WTC11 (cell line): ENCODE data around the gene MVD. TPM values are rescaled to one million over a fixed set of nuclear protein-coding genes. Genes with fewer than 3 reads are reported as not detected.

Source experiments
- ATAC-seq: fragments of 200-7000 bp; cut with Tn5 transposase; 2 replicates; pipeline ENCODE4 v1.10.0; 2021; ENCODE audit warnings: mild to moderate bottlenecking, moderate library complexity
- CTCF ChIA-PET: fragments of 300-600 bp; sonication (Branson Sonifier 250); formaldehyde crosslinking; loops from one replicate; lab custom pipeline; 2021; ENCODE audit warnings: antibody characterized with exemption; lab: Charles Lee
- POLR2A ChIA-PET: fragments of 350-600 bp; sonication (Branson Sonifier 250); formaldehyde crosslinking; loops from one replicate; lab custom pipeline; 2021; ENCODE audit warnings: antibody characterized with exemption; lab: Charles Lee
- DNase-seq: peaks from one replicate; pipeline ENCODE4 v3.0.0; 2021; ENCODE audit warnings: low spot score
- H3K27ac Mint-ChIP-seq: 2 replicates; pipeline ENCODE4 v1.8.0; 2021; ENCODE audit warnings: mixed read lengths
- H3K27me3 Mint-ChIP-seq: 2 replicates; pipeline ENCODE4 v1.8.0; 2021; ENCODE audit warnings: low read depth, mild to moderate bottlenecking, moderate library complexity, mixed read lengths
- H3K36me3 Mint-ChIP-seq: 2 replicates; pipeline ENCODE4 v1.8.0; 2021; ENCODE audit warnings: mixed read lengths
- H3K4me1 Mint-ChIP-seq: 2 replicates; pipeline ENCODE4 v1.8.0; 2022; ENCODE audit warnings: mixed read lengths
- H3K4me3 Mint-ChIP-seq: 2 replicates; pipeline ENCODE4 v1.8.0; 2021; ENCODE audit warnings: mild to moderate bottlenecking, moderate library complexity, mixed read lengths
- H3K9me3 Mint-ChIP-seq: 2 replicates; pipeline ENCODE4 v1.8.0; 2021; ENCODE audit warnings: mixed read lengths
- ATF1 ChIP-seq: sonication (generic); formaldehyde crosslinking; IDR thresholded peaks from 2 replicates; pipeline ENCODE4 v1.8.1; 2023; ENCODE audit warnings: mild to moderate bottlenecking, moderate library complexity, missing genetic modification reagents
- ATF2 ChIP-seq: sonication (generic); formaldehyde crosslinking; IDR thresholded peaks from 2 replicates; pipeline ENCODE4 v1.8.1; 2022; ENCODE audit warnings: low read depth, missing genetic modification reagents, borderline replicate concordance
- CREM ChIP-seq: sonication (generic); formaldehyde crosslinking; IDR thresholded peaks from 2 replicates; pipeline ENCODE4 v1.8.1; 2022; ENCODE audit warnings: mild to moderate bottlenecking, missing genetic modification reagents, moderate library complexity
- IRF2 ChIP-seq: sonication (generic); formaldehyde crosslinking; IDR thresholded peaks from 2 replicates; pipeline ENCODE4 v1.8.0; 2022; ENCODE audit warnings: low read depth, missing genetic modification reagents, borderline replicate concordance
- MXD4 ChIP-seq: fragments of 250-450 bp; sonication (Bioruptor Pico); IDR thresholded peaks from 2 replicates; pipeline ENCODE4 v1.8.0; 2021; ENCODE audit warnings: mild to moderate bottlenecking, moderate library complexity, borderline replicate concordance
- NR1H2 ChIP-seq: sonication (generic); formaldehyde crosslinking; IDR thresholded peaks from 2 replicates; pipeline ENCODE4 v1.9.0; 2021; ENCODE audit warnings: mild to moderate bottlenecking, moderate library complexity, missing genetic modification reagents
- RELA ChIP-seq: sonication (generic); formaldehyde crosslinking; IDR thresholded peaks from 2 replicates; pipeline ENCODE4 v1.8.1; 2022; ENCODE audit warnings: missing genetic modification reagents, mild to moderate bottlenecking, borderline replicate concordance
- ZNF219 ChIP-seq: sonication (generic); formaldehyde crosslinking; IDR thresholded peaks from 2 replicates; pipeline ENCODE4 v1.8.0; 2023; ENCODE audit warnings: missing genetic modification reagents, mild to moderate bottlenecking, borderline replicate concordance
- ZNF232 ChIP-seq: sonication (generic); formaldehyde crosslinking; IDR thresholded peaks from 2 replicates; pipeline ENCODE4 v1.8.0; 2022; ENCODE audit warnings: mild to moderate bottlenecking, missing genetic modification reagents
- ZNF263 ChIP-seq: sonication (generic); formaldehyde crosslinking; IDR thresholded peaks from 2 replicates; pipeline ENCODE4 v1.8.1; 2022; ENCODE audit warnings: low read depth, mild to moderate bottlenecking, moderate library complexity, missing genetic modification reagents
- ZNF396 ChIP-seq: fragments of 250-450 bp; sonication (Bioruptor Pico); IDR thresholded peaks from 2 replicates; pipeline ENCODE4 v1.8.0; 2021; ENCODE audit warnings: mild to moderate bottlenecking, moderate library complexity, borderline replicate concordance
- ZNF512 ChIP-seq: sonication (generic); formaldehyde crosslinking; IDR thresholded peaks from 2 replicates; pipeline ENCODE4 v1.8.1; 2022; ENCODE audit warnings: missing genetic modification reagents, borderline replicate concordance
- total RNA-seq: library from RNA; stranded (reverse); gene quantifications from 3 replicates; pipeline ENCODE4 v1.2.3, GENCODE V29; 2021
- TF ChIP-seq, protein P1 (sequence below): sonication (generic); formaldehyde crosslinking; IDR thresholded peaks from 2 replicates; pipeline ENCODE4 v1.8.0; 2022; ENCODE audit warnings: missing genetic modification reagents

Gene MVD
- total RNA-seq, 1 experiment from 2014 or later, result 113 TPM

GRCh38 chr16:88684569-88685155 is 21.8 kb upstream of the MVD start:
- H3K4me1 Mint-ChIP-seq, result peaks cover 15% of the 10 kb centered on the region
- ChIA-PET POLR2A (no interaction called here), CTCF (interaction anchor here (0.9 to 5.8 kb wide), 18 partner anchors 12 to 178 kb away, joined by 3 to 111 read pairs (median 6); partner anchors contain the start of genes GALNS, IL17C, MVD and TRAPPC2L)
- H3K36me3 Mint-ChIP-seq, result peaks cover 2% of the 10 kb centered on the region; the same call in 1 of the 2 replicates
- no peaks in the 10 kb centered on the region for H3K9me3 Mint-ChIP-seq
- peak overlapping the region; percentile 74 for H3K4me3 Mint-ChIP-seq
- ATAC-seq (no peak), DNase-seq (no peak)
- no peak overlapping the region for H3K27ac Mint-ChIP-seq
- no peak for TF ChIP-seq MXD4 (CRISPR knock-in tag)
- no peak for TF ChIP-seq ZNF396 (CRISPR knock-in tag)
- no peak for TF ChIP-seq IRF2 (CRISPR knock-in tag)
- no peak for TF ChIP-seq RELA
- TF ChIP-seq ZNF219 (CRISPR knock-in tag), result no peak
- no peak for TF ChIP-seq ZNF512 (CRISPR knock-in tag)
- no peak for TF ChIP-seq ATF1 (CRISPR knock-in tag)
- TF ChIP-seq ZNF263 (CRISPR knock-in tag), result no peak
- TF ChIP-seq, protein P1, sequence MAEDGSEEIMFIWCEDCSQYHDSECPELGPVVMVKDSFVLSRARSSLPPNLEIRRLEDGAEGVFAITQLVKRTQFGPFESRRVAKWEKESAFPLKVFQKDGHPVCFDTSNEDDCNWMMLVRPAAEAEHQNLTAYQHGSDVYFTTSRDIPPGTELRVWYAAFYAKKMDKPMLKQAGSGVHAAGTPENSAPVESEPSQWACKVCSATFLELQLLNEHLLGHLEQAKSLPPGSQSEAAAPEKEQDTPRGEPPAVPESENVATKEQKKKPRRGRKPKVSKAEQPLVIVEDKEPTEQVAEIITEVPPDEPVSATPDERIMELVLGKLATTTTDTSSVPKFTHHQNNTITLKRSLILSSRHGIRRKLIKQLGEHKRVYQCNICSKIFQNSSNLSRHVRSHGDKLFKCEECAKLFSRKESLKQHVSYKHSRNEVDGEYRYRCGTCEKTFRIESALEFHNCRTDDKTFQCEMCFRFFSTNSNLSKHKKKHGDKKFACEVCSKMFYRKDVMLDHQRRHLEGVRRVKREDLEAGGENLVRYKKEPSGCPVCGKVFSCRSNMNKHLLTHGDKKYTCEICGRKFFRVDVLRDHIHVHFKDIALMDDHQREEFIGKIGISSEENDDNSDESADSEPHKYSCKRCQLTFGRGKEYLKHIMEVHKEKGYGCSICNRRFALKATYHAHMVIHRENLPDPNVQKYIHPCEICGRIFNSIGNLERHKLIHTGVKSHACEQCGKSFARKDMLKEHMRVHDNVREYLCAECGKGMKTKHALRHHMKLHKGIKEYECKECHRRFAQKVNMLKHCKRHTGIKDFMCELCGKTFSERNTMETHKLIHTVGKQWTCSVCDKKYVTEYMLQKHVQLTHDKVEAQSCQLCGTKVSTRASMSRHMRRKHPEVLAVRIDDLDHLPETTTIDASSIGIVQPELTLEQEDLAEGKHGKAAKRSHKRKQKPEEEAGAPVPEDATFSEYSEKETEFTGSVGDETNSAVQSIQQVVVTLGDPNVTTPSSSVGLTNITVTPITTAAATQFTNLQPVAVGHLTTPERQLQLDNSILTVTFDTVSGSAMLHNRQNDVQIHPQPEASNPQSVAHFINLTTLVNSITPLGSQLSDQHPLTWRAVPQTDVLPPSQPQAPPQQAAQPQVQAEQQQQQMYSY (CRISPR knock-in tag), result no peak
- peaks cover 28% of the 10 kb centered on the region for H3K27me3 Mint-ChIP-seq

- ChIA-PET CTCF (interaction anchor here (0.7 to 2.5 kb wide), 8 partner anchors 9 to 485 kb away, joined by 3 to 23 read pairs (median 4); no protein-coding TSS in a partner anchor), POLR2A (no interaction called here)
- no peak for TF ChIP-seq ZNF512 (CRISPR knock-in tag)
- no peak for TF ChIP-seq NR1H2
- no peak for TF ChIP-seq ZNF232 (CRISPR knock-in tag)
- TF ChIP-seq CREM (CRISPR knock-in tag), result no peak
- no peak for TF ChIP-seq ATF2 (CRISPR knock-in tag)
- DNase-seq (no peak), ATAC-seq (no peak)
- Mint-ChIP-seq H3K27ac (no peak overlapping the region), H3K4me1 (peaks cover 9% of the 10 kb centered on the region), H3K27me3 (peaks cover 3% of the 10 kb centered on the region), H3K9me3 (no peaks in the 10 kb centered on the region), H3K36me3 (peaks cover 2% of the 10 kb centered on the region; the same call in 1 of the 2 replicates), H3K4me3 (no peak overlapping the region)
These were observed 19.0 kb upstream of the MVD start for GRCh38 chr16:88681709-88682451.
